GM12878 (cell line): Measurements from ENCODE around the gene SDHAF1. TPM values are rescaled to one million over a fixed set of nuclear protein-coding genes. Genes with fewer than 3 reads are reported as not detected.

Experiments used
- ATAC-seq: fragments of 200-7000 bp; cut with Tn5 transposase; 3 replicates; pipeline ENCODE4 v1.9.1; 2020; ENCODE audit warnings: mild to moderate bottlenecking, moderate library complexity
- BruUV-seq: library from RNA; stranded (reverse); fragments of 400-500 nt; replicated peaks from 2 replicates; lab custom pipeline; 2021; lab: Mats Ljungman, UMichigan
- CTCF ChIA-PET: fragments of 300-600 bp; sonication (Branson Sonifier 250); formaldehyde crosslinking; extraction: SDS; loops from one replicate; lab custom pipeline; 2021; ENCODE audit warnings: inconsistent platforms; lab: Yijun Ruan, JAX
- POLR2A ChIA-PET: fragments of 350-600 bp; formaldehyde crosslinking; extraction: SDS; loops from one replicate; lab custom pipeline; 2021; ENCODE audit warnings: inconsistent platforms; lab: Charles Lee
- RAD21 ChIA-PET: fragments of 300-600 bp; sonication (Branson Sonifier 250); formaldehyde crosslinking; loops from one replicate; lab custom pipeline; 2023; ENCODE audit warnings: antibody characterized with exemption; ENCODE audit not compliant: unreplicated experiment; lab: Charles Lee
- SMC1A ChIA-PET: fragments of 300-600 bp; sonication (Branson Sonifier 250); formaldehyde crosslinking; loops from one replicate; lab custom pipeline; 2023; ENCODE audit not compliant: unreplicated experiment, uncharacterized antibody; lab: Charles Lee
- DNase-seq: peaks from one replicate; pipeline ENCODE4 v3.0.0-alpha.2; 2011; ENCODE audit warnings: low read depth, low spot score
- FAIRE-seq: peaks from 3 replicates; lab custom pipeline; 2011; peaks lifted over from hg19 to GRCh38; lab: Jason Lieb, UNC
- H2AFZ ChIP-seq: 2 replicates; pipeline ENCODE4 v1.6.0; 2011; ENCODE audit warnings: low read depth, low read length, control low read depth; ENCODE audit not compliant: control insufficient read depth
- H3K27ac ChIP-seq: 2 replicates; pipeline ENCODE4 v1.5.1; 2011; ENCODE audit warnings: control low read depth; ENCODE audit not compliant: control insufficient read depth, insufficient read depth
- H3K27me3 ChIP-seq, 2 experiments: replicated peaks in 1 of 2; 2 replicates each; pipeline versions ENCODE4 v1.6.0 to v1.6.1; 2011; ENCODE audit warnings: low read length in 1 of 2; ENCODE audit not compliant: control insufficient read depth in 2 of 2, insufficient read depth in 2 of 2
- H3K36me3 ChIP-seq, 2 experiments: 2 replicates each; pipeline ENCODE4 v1.5.1; 2011; ENCODE audit warnings: low read length in 1 of 2; ENCODE audit not compliant: control insufficient read depth in 2 of 2, insufficient read depth in 2 of 2
- H3K4me1 ChIP-seq: 2 replicates; pipeline ENCODE4 v1.6.1; 2011; ENCODE audit warnings: mild to moderate bottlenecking, low read length, moderate library complexity, mixed read lengths; ENCODE audit not compliant: control insufficient read depth, insufficient read depth
- H3K4me2 ChIP-seq: 2 replicates; pipeline ENCODE4 v1.6.0; 2011; ENCODE audit warnings: control low read depth; ENCODE audit not compliant: control insufficient read depth, insufficient read depth
- H3K4me3 ChIP-seq: fragments of 200-600 bp; sonication (generic); 2 replicates; pipeline ENCODE4 v1.5.1; 2016
- H3K79me2 ChIP-seq: 2 replicates; pipeline ENCODE4 v1.6.0; 2011; ENCODE audit warnings: low read length; ENCODE audit not compliant: control insufficient read depth, insufficient read depth
- H3K9ac ChIP-seq: 2 replicates; pipeline ENCODE4 v1.8.0; 2011; ENCODE audit warnings: low read length, control low read depth, mixed read lengths; ENCODE audit not compliant: control insufficient read depth, insufficient read depth
- H3K9me3 ChIP-seq: replicated peaks from 3 replicates; pipeline ENCODE4 v1.5.1; 2011; ENCODE audit warnings: mild to moderate bottlenecking, low read length; ENCODE audit not compliant: control insufficient read depth, insufficient read depth
- H4K20me1 ChIP-seq: 2 replicates; pipeline ENCODE4 v1.6.0; 2011; ENCODE audit not compliant: control insufficient read depth, insufficient read depth
- EGR1 ChIP-seq, 2 experiments: IDR thresholded peaks; 1 replicate in 1 of 2; 2 replicates in 1 of 2; pipeline ENCODE4 v1.6.1; 2011 to 2012; ENCODE audit warnings: low read depth in 2 of 2, low read length in 2 of 2, borderline replicate concordance in 1 of 2, mild to moderate bottlenecking in 1 of 2, moderate library complexity in 1 of 2
- POLR2A ChIP-seq: IDR thresholded peaks from 2 replicates; pipeline ENCODE4 v1.6.1; 2011; ENCODE audit warnings: low read depth, mild to moderate bottlenecking, low read length
- ZNF207 ChIP-seq: fragments of 450-650 bp; IDR thresholded peaks from 2 replicates; pipeline ENCODE4 v1.6.1; 2014; ENCODE audit warnings: antibody characterized with exemption, mild to moderate bottlenecking, borderline replicate concordance
- ZNF217 ChIP-seq: fragments of 450-650 bp; IDR thresholded peaks from 2 replicates; pipeline ENCODE4 v1.6.1; 2017; ENCODE audit warnings: antibody characterized with exemption, mild to moderate bottlenecking
- WGBS: methylation state at CpG from one replicate; pipeline ENCODE4 v1.1.6; 2016; ENCODE audit warnings: low lambda C conversion rate; ENCODE audit not compliant: insufficient replicate concordance, insufficient coverage; ENCODE audit errors: missing lambda C conversion rate; 5-methylcytosine and 5-hydroxymethylcytosine counted together
- in situ Hi-C: fragments of 300-500 bp; cut with MboI; formaldehyde crosslinking; loops from 9 replicates; pipeline ENCODE4 v1.14.3; 2018; ENCODE audit warnings: mixed read lengths
- intact Hi-C: fragments of 100-400 bp; cut with micrococcal nuclease; formaldehyde crosslinking; loops from one replicate; pipeline ENCODE4 v1.14.2; 2022; ENCODE audit not compliant: unreplicated experiment
- polyA plus RNA-seq, 11 experiments: library from polyadenylated mRNA; depleted of rRNA in 4 of 11; unstranded in 6 of 11; stranded (reverse) in 5 of 11; fragments of >200 nt; fragmentation: Nextera tagmentation in 4 of 11; fragmentation: Illumina TruSeq in 1 of 11; extraction: Ambion mirVana in 4 of 11; extraction: Trizol in 1 of 11; gene quantifications; 1 replicate in 1 of 11; 2 replicates in 10 of 11; pipeline versions ENCODE4 v1.2.1 to v1.2.3, GENCODE V29; 2011 to 2016; ENCODE audit warnings: inconsistent platforms in 2 of 11, missing spikeins in 2 of 11, low read depth in 1 of 11
- total RNA-seq, 4 experiments: library from RNA; depleted of rRNA in 3 of 4; stranded (reverse); fragments of >200 nt in 3 of 4; fragmentation: Illumina TruSeq in 1 of 4; extraction: Trizol in 1 of 4; gene quantifications; 2 replicates each; pipeline versions ENCODE4 v1.2.1 to v1.2.3, GENCODE V29; 2013 to 2021

The SDHAF1 gene
- total and polyA plus RNA-seq, 10 of the 15 experiments (the other 5 are each of a cell fraction or from before 2014, with no cell fraction given), result 0.74 to 45.6 (median 24.4) TPM

- TF ChIP-seq ZNF207, result no peak
- ChIA-PET POLR2A (no interaction called here), CTCF (no interaction called here), SMC1A (no interaction called here), RAD21 (no interaction called here)
- H3K4me3 ChIP-seq, result no peak overlapping the region
- no peak for DNase-seq
- no peaks in the 10 kb centered on the region for H3K27me3 ChIP-seq
- FAIRE-seq, result no peak
- H3K4me2 ChIP-seq, result no peak overlapping the region
- H2AFZ ChIP-seq, result no peak overlapping the region
- H3K9ac ChIP-seq, result no peak overlapping the region
- WGBS, result 98% methylated on average over 6 of the region's 6 CpGs
- no peaks in the 10 kb centered on the region for H3K4me1 ChIP-seq
- no peaks in the 10 kb centered on the region for H3K79me2 ChIP-seq
- no peaks in the 10 kb centered on the region; a peak in 2 of 4 replicates for H3K36me3 ChIP-seq
- intact Hi-C loops, result no loop called here
- in situ Hi-C loops, result no loop called here
- no peaks in the 10 kb centered on the region for H3K9me3 ChIP-seq
- H3K27ac ChIP-seq, result no peak overlapping the region
- BruUV-seq, result no TSS peak
- no peaks in the 10 kb centered on the region for H4K20me1 ChIP-seq
- ATAC-seq, result no peak
Measured at GRCh38 chr19:36031308-36031707, 36.3 kb downstream of the SDHAF1 start.

- no TSS peak for BruUV-seq
- Histone ChIP-seq H3K79me2 (no peaks in the 10 kb centered on the region), H3K4me2 (no peak within 1 kb of the TSS), H3K27ac (no peak within 1 kb of the TSS), H3K9ac (no peak within 1 kb of the TSS), H3K4me1 (no peaks in the 10 kb centered on the region), H3K27me3 (no peaks in the 10 kb centered on the region), H2AFZ (no peak within 1 kb of the TSS), H3K4me3 (peak within 1 kb of the TSS; percentile 24; the same call in 1 of the 2 replicates), H3K36me3 (no peaks in the 10 kb centered on the region; a peak in 2 of 4 replicates), H3K9me3 (no peaks in the 10 kb centered on the region), H4K20me1 (no peaks in the 10 kb centered on the region)
- TF ChIP-seq EGR1 (IDR thresholded peaks at IDR 0.05; ENCODE audit: borderline replicate concordance in 1 of 2, low read depth in 2 of 2, low read length in 2 of 2) (peak in 1 of 2 experiments; percentile 20; a peak in 1 of 3 replicates), POLR2A (0 out of 2 replicates have a peak, but pooled peaks have one; percentile 18), ZNF217 (no peak)
- ATAC-seq (no peak), FAIRE-seq (no peak), DNase-seq (no peak)
- SMC1A ChIA-PET, result no interaction called here
- RAD21 ChIA-PET, result no interaction called here
- in situ Hi-C loops, result no loop called here
- CTCF ChIA-PET, result no interaction called here
- POLR2A ChIA-PET, result no interaction called here
- 46% methylated on average over 32 of the region's 51 CpGs for WGBS
- intact Hi-C loops, result no loop called here
Measured at GRCh38 chr19:36032251-36033104, 37.5 kb downstream of the SDHAF1 start, which contains the start of gene CLIP3. Gene CLIP3, minus strand, starts transcription at chr19:36032873. Its CDS starts 516 bp downstream, at chr19:36032357.
